Fibroblast of peridontal ligament (primary cell): ENCODE results near the gene CTNNB1.

ENCODE experiments used
- DNase-seq: peaks from one replicate; pipeline ENCODE4 v3.0.0-alpha.2; 2010; ENCODE audit errors: extremely low read depth

Gene CTNNB1

GRCh38 chr3:41198950-41199865 lies at the start of gene CTNNB1:
CTNNB1 (plus strand) TSS chr3:41199505; CDS start chr3:41224069, 24,564 bp downstream.
- DNase-seq, result peak; percentile 94

GRCh38 chr3:41155834-41156233 lies 43.5 kb upstream of the CTNNB1 start:
- no peak for DNase-seq

GRCh38 chr3:41158947-41159346 lies 40.4 kb upstream of the CTNNB1 start:
- no peak for DNase-seq

- no peak for DNase-seq
Observed at GRCh38 chr3:41159588-41160189, 39.6 kb upstream of the CTNNB1 start.

- DNase-seq, result no peak
Observed at GRCh38 chr3:41162541-41162940, 36.8 kb upstream of the CTNNB1 start.

GRCh38 chr3:41163006-41163405 lies 36.3 kb upstream of the CTNNB1 start:
- DNase-seq, result no peak

GRCh38 chr3:41163421-41163820 lies 35.9 kb upstream of the CTNNB1 start:
- no peak for DNase-seq

- no peak for DNase-seq
Observed at GRCh38 chr3:41164777-41165176, 34.5 kb upstream of the CTNNB1 start.

GRCh38 chr3:41167722-41168497 lies 31.4 kb upstream of the CTNNB1 start:
- DNase-seq, result no peak

- DNase-seq, result no peak
Observed at GRCh38 chr3:41169023-41169422, 30.3 kb upstream of the CTNNB1 start.

- no peak for DNase-seq
Observed at GRCh38 chr3:41173926-41174885, 25.1 kb upstream of the CTNNB1 start.

GRCh38 chr3:41175365-41175764 lies 23.9 kb upstream of the CTNNB1 start:
- DNase-seq, result peak; percentile 12

- no peak for DNase-seq
Observed at GRCh38 chr3:41176596-41176995, 22.7 kb upstream of the CTNNB1 start.

GRCh38 chr3:41178576-41178975 lies 20.7 kb upstream of the CTNNB1 start:
- DNase-seq, result no peak

- DNase-seq, result no peak
Observed at GRCh38 chr3:41180396-41180795, 18.9 kb upstream of the CTNNB1 start.

GRCh38 chr3:41182504-41183059 lies 16.7 kb upstream of the CTNNB1 start:
- no peak for DNase-seq

- DNase-seq, result no peak
Observed at GRCh38 chr3:41184394-41184793, 14.9 kb upstream of the CTNNB1 start.

- DNase-seq, result no peak
Observed at GRCh38 chr3:41186297-41186696, 13.0 kb upstream of the CTNNB1 start.

GRCh38 chr3:41188306-41188705 lies 11.0 kb upstream of the CTNNB1 start:
- DNase-seq, result no peak

GRCh38 chr3:41190509-41191284 lies 8.6 kb upstream of the CTNNB1 start:
- no peak for DNase-seq
